Esophagus (tissue), 2 donors: Measurements from ENCODE around the gene SERTM2. TPM values are rescaled to one million over a fixed set of nuclear protein-coding genes. Genes with fewer than 3 reads are reported as not detected.

Experiments
- H3K27ac ChIP-seq, 2 donors: one replicate each; pipeline ENCODE4 v1.5.1; 2013; ENCODE audit warnings: low read depth in 2 of 2, mild to moderate bottlenecking in 2 of 2, inconsistent platforms in 1 of 2, low read length in 1 of 2, moderate library complexity in 1 of 2
- H3K27me3 ChIP-seq, 2 donors: one replicate each; pipeline ENCODE4 v1.6.1; 2013; ENCODE audit warnings: low read length in 2 of 2, control low read depth in 1 of 2, mild to moderate bottlenecking in 1 of 2; ENCODE audit not compliant: insufficient read depth in 2 of 2, control insufficient read depth in 1 of 2
- H3K36me3 ChIP-seq, 2 donors: one replicate each; pipeline ENCODE4 v1.6.1; 2013; ENCODE audit warnings: low read length in 1 of 2; ENCODE audit not compliant: control insufficient read depth in 2 of 2, insufficient read depth in 2 of 2
- H3K4me1 ChIP-seq, 2 donors: one replicate each; pipeline ENCODE4 v1.6.1; 2013; ENCODE audit warnings: low read length in 1 of 2; ENCODE audit not compliant: control insufficient read depth in 2 of 2, insufficient read depth in 2 of 2
- H3K4me3 ChIP-seq, 2 donors: one replicate each; pipeline ENCODE4 v1.5.1; 2013; ENCODE audit warnings: low read length in 2 of 2, mild to moderate bottlenecking in 2 of 2, low read depth in 1 of 2, moderate library complexity in 1 of 2
- H3K9me3 ChIP-seq, 2 donors: one replicate each; pipeline ENCODE4 v1.6.1; 2013; ENCODE audit warnings: mild to moderate bottlenecking in 2 of 2, low read depth in 1 of 2, low read length in 1 of 2, moderate library complexity in 1 of 2; ENCODE audit not compliant: control insufficient read depth in 2 of 2, insufficient read depth in 1 of 2
- WGBS, 2 donors: extraction: QIAGEN DNeasy Blood & Tissue Kit; methylation state at CpG; one replicate each; pipeline ENCODE4 v1.1.7; 2013; 5-methylcytosine and 5-hydroxymethylcytosine counted together
- polyA plus RNA-seq, 2 donors: library from polyadenylated mRNA; stranded (reverse); fragments of 200-250 nt; gene quantifications; one replicate each; pipeline ENCODE4 v1.2.3, GENCODE V29; 2013
- donor health status: healthy with polysubstance abuse.
- donor health status: Bipolar disorder and iron deficiency.

SERTM2 gene
- not detected for polyA plus RNA-seq

DNA sequence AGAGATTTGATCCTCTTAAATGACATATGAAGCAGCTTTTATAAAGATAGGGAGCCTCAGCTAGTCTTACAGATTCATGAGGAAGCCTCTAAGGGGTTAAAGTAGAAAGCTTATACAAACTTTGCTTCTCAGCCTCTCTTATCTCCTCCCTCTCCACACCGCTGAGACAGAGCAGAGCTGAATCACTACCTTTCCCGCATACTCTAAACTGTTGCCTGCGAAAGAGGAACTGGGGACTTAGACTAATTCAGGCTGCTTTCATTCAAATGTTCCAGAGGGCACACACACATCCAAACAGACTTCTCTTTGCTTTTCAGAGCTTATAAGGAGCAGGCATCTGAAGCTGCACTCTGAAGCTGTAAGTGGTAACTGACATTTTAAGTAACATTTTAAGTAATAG, at the start of gene SERTM2:
Gene SERTM2, plus strand, starts transcription at position 169 of the 400 bp plus-strand sequence. CDS start 7,213 bp downstream, outside the sequence.
- H3K36me3 ChIP-seq, result no peaks in the 10 kb centered on the region
- H3K27me3 ChIP-seq, result no peaks in the 10 kb centered on the region
- no peaks in the 10 kb centered on the region for H3K9me3 ChIP-seq
- 3 to 10% methylated on average over 3 of the region's 3 CpGs for WGBS, 2 donors
- no peaks in the 10 kb centered on the region for H3K4me1 ChIP-seq
- no peak within 1 kb of the TSS for H3K27ac ChIP-seq
- H3K4me3 ChIP-seq, result no peak within 1 kb of the TSS

DNA sequence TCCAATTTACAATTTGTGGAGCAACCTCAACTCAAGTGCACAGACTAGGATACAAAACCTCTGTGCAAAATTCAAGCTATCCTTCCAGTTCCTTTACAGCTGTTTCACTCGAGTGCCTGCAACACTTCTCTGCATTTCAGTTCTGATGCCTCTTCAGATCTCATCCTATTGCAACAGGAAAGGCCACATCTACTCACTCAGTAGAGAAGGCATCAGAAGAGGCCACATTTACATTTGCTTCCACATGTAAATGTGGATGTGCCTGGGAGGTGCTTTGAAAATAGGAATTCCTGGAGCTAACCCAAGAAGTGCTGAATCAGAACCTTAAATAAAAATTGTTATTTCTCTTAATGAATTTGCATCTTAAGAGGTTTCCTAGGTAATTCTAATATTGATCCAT, 45.8 kb upstream of the SERTM2 start:
- no peaks in the 10 kb centered on the region for H3K9me3 ChIP-seq
- peaks cover 0 to 3% of the 10 kb centered on the region in 2 donors for H3K27me3 ChIP-seq
- no peak overlapping the region for H3K4me3 ChIP-seq
- 19 to 51% methylated on average over 1 of the region's 1 CpG for WGBS, 2 donors
- no peak overlapping the region for H3K27ac ChIP-seq
- no peaks in the 10 kb centered on the region for H3K36me3 ChIP-seq
- H3K4me1 ChIP-seq, result no peaks in the 10 kb centered on the region

DNA sequence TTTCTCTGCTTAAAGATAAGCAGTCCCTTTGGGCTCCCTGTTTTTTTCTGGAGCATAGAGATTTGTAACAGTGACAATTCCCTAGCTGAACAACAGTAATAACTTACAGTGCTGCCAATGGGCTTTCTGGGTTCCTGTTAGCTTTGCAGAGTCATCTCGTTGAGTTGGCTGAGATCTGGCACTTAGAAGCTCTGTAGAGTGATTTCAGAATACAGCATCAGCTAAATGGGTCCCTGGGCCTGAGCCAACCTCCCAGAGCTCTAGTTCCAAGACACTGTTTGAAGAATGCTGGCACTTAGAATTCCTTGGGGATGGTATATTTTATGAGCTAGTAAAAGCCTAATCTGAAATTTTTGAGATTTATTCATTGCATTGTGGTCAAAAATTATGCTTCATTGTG, 43.5 kb upstream of the SERTM2 start:
- Histone ChIP-seq H3K9me3 (no peaks in the 10 kb centered on the region), H3K4me3 (no peak overlapping the region), H3K27ac (no peak overlapping the region), H3K36me3 (no peaks in the 10 kb centered on the region), H3K4me1 (no peaks in the 10 kb centered on the region), H3K27me3 (peaks cover 0 to 3% of the 10 kb centered on the region in 2 donors)
- 8 to 15% methylated on average over 1 of the region's 1 CpG for WGBS, 2 donors

DNA sequence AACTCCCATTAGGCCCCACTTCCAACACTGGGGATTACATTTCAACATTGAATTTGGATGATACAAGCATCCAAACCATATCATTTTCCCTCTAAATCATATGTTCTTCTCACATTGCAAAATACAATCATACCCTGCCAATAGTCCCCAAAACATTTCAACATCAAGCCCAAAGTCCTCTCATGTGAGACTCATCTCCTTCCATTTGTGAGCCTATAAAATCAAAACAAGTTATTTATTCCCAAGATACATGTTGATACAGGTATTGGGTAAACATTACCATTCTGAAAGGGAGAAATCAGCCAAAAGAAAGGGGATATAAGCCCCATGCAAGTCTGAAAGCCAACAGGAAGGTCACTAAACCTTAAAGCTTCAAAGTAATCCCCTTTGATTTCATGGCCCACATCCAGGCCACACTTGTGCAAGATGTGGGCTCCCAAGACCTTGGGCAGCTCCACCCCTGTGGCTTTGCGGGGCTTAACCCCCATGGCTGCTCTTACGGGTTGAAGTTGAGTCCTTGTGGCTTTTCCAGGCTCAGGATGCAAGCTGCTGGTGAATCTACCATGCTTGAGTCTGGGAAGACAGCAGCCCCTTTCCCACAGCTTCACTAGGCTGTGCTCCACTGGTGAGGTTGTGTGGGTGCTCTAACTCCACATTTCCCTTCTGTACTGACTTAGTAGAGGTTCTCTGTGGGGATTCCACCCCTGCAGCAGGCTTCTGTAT, 40.6 kb upstream of the SERTM2 start:
- WGBS, 2 donors, result 88 to 95% methylated on average over 2 of the region's 2 CpGs
- Histone ChIP-seq H3K4me1 (no peaks in the 10 kb centered on the region), H3K4me3 (no peak overlapping the region), H3K36me3 (no peaks in the 10 kb centered on the region), H3K27ac (no peak overlapping the region), H3K27me3 (peaks cover 0 to 7% of the 10 kb centered on the region in 2 donors), H3K9me3 (no peaks in the 10 kb centered on the region)

DNA sequence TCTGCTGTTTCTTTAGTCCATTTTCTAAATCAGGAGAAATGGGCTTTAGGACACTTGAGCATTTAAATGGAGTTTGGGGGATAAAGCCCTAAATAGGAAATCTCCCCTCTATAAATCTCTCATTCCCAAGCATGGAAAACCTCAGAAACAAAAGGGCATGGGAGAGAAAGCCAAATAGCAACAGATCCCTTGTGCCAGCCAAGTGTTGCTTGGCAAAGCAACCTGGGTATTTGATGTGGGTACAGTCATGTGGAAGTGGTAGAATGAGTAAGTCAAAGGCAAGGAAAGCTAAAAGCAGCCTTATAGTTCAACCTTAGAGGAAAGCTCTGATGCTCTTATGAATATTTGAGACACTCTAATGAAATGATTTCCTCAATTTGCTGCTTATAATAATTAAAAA, 29.5 kb upstream of the SERTM2 start:
- H3K36me3 ChIP-seq, result no peaks in the 10 kb centered on the region
- no peaks in the 10 kb centered on the region for H3K9me3 ChIP-seq
- H3K27ac ChIP-seq, result no peak overlapping the region
- peaks cover 0 to 3% of the 10 kb centered on the region in 2 donors for H3K27me3 ChIP-seq
- H3K4me1 ChIP-seq, result no peaks in the 10 kb centered on the region
- H3K4me3 ChIP-seq, result no peak overlapping the region

DNA sequence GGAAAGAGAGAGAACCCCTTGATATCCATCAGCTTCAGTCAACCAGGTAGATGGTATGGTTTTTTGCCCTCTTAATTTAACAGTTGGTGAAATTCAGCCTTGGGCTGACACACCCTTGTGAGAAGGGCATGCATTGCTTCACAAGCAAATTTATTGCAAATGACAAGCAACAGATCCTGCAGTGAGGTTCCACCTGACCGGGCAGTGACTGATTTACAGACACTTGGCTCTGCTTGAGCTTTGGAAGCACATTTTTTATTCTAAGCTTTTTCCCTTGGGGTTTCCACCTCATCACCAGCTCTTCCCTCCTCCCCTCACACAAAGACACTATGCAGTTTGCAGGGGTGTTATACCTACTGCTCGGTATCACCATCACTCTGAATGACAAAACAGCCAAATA, 28.3 kb upstream of the SERTM2 start:
- WGBS, 2 donors, result 62% methylated on average over 2 of the region's 2 CpGs
- Histone ChIP-seq H3K27ac (no peak overlapping the region), H3K9me3 (no peaks in the 10 kb centered on the region), H3K27me3 (peaks cover 0 to 3% of the 10 kb centered on the region in 2 donors), H3K36me3 (no peaks in the 10 kb centered on the region), H3K4me1 (no peaks in the 10 kb centered on the region), H3K4me3 (no peak overlapping the region)

DNA sequence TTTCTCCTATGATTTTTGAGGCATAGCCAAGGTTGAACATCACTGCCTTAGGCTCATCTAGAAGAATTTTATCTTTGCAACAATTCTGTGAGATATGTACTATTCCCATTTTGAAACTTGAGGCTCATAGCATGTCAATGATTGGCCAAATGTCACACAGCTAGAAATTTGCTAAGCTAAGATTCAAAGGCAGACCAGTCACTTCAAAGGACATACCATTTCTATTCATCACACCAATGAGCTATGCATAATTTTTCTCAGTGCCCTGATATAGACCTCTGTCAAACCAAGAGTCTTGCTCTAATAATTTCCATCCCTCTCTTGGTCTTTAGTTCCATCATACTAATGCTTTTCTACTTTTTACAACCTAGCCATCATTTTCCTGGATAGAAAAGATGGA, 27.6 kb upstream of the SERTM2 start:
- H3K4me1 ChIP-seq, result no peaks in the 10 kb centered on the region
- no peaks in the 10 kb centered on the region for H3K36me3 ChIP-seq
- no peaks in the 10 kb centered on the region for H3K9me3 ChIP-seq
- H3K4me3 ChIP-seq, result no peak overlapping the region
- H3K27ac ChIP-seq, result no peak overlapping the region
- peaks cover 0 to 3% of the 10 kb centered on the region in 2 donors for H3K27me3 ChIP-seq

DNA sequence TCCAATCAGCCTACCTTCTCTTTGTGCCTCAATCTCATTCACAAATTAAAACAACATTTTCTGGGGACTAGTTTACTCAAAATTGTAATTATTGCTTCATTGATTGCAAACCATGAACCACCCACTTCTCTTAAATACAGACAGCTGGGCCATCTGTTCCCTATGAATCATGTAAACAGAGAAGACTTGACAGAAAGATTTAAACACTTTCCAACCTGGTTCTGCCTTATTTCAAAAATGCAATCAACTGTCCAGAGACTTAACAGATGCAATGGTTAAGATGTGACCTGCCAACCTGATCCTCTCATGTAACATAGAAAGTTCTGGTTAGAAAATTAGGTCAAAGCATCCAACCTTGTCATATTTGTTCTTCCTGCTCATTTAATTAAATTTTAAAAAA, 20.8 kb upstream of the SERTM2 start:
- no peaks in the 10 kb centered on the region for H3K4me1 ChIP-seq
- H3K27ac ChIP-seq, result no peak overlapping the region
- H3K27me3 ChIP-seq, result no peaks in the 10 kb centered on the region
- H3K36me3 ChIP-seq, result no peaks in the 10 kb centered on the region
- no peaks in the 10 kb centered on the region for H3K9me3 ChIP-seq
- H3K4me3 ChIP-seq, result no peak overlapping the region

DNA sequence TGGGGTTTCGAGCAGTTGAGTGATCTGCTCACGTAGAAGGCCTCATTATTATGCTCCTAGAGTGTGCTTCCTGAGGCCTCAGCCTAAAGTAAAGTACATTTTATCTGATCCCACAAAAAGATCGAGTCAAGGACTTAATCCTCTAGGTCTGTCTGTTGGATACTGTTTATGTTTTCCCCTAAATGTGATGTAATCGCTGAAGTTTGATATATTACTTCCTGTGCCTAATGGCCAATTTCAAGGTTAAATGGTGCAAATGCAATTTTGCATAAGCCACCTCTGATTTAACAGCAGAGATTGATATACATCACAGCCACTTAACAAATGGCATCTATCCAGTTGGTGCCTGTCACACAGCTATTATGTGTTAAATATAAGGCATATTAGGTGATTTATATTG, 19.4 kb upstream of the SERTM2 start:
- no peaks in the 10 kb centered on the region for H3K36me3 ChIP-seq
- 59 to 65% methylated on average over 4 of the region's 4 CpGs for WGBS, 2 donors
- H3K4me3 ChIP-seq, result no peak overlapping the region
- no peak overlapping the region for H3K27ac ChIP-seq
- H3K4me1 ChIP-seq, result no peaks in the 10 kb centered on the region
- no peaks in the 10 kb centered on the region for H3K27me3 ChIP-seq
- H3K9me3 ChIP-seq, result no peaks in the 10 kb centered on the region

DNA sequence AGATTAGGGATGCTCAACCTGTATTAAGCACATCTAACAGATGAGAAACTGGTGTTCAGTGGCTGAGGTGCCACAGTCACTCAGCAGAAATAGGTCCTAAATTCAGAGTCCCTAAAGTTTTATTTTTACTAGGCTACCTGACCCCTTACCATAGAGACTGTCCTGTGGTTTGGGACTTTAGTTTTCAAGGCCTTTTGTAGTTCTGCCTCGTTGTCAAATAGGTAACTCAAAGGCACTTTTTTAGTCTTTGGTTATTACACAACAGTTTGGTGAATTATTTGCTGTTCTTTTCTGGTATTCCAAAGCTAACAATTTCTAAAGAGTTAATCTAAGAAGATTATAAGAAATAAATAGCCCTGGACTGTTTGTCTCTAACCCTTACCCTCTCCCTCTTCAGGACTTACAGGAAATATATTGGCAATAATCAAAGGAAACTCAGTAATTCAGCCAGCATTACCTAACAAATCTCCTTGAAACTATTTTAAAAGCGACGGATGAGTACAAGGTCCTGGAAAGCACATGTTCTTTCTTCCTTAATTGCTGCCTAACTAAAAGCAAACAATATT, 12.8 kb upstream of the SERTM2 start:
- H3K4me1 ChIP-seq, result no peaks in the 10 kb centered on the region
- 74 to 76% methylated on average over 3 of the region's 3 CpGs for WGBS, 2 donors
- H3K27me3 ChIP-seq, result no peaks in the 10 kb centered on the region
- no peaks in the 10 kb centered on the region for H3K9me3 ChIP-seq
- no peak overlapping the region for H3K27ac ChIP-seq
- no peak overlapping the region for H3K4me3 ChIP-seq
- no peaks in the 10 kb centered on the region for H3K36me3 ChIP-seq
